ENCODE results near the gene PMS1.
"Not testable (repeated sequence)": the region's sequence is repeated elsewhere in the genome, so short reads cannot be mapped to it uniquely, and the experiment has no call there.

PMS1 gene

DNA sequence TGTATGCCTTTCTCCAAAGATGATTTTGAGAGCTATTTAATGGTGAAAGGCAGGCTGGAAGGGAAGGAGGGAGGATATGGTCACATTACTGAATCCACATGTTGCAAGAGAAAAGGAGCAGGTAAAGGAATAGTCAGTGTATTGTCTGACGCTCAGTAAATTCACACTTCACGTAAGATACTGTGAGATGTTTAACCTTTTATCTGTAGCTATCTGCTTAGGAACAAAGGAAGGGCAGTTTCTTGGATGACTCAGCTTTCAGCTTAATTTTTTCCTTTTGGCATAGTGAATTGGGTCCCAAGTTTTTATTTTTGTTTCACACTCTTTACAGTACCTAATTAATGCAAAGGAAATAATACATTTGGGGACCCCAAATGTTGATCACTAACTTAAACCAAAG, 96.2 kb downstream of the PMS1 start:
- no peaks in the 10 kb centered on the region for H3K9me2 ChIP-seq (replicated peaks; ENCODE audit: low read depth, low read length)
- H3K4me3 ChIP-seq (ENCODE audit: low read length, poor library complexity, severe bottlenecking) = no peak overlapping the region
- no peaks in the 10 kb centered on the region for H3K9me3 ChIP-seq (ENCODE audit: insufficient read depth, low read depth, low read length)
- no peaks in the 10 kb centered on the region for H3K79me2 ChIP-seq (ENCODE audit: insufficient read depth, low read length)
- no peaks in the 10 kb centered on the region for H3F3A ChIP-seq (ENCODE audit: low read depth)
- H3K27me3 ChIP-seq (ENCODE audit: insufficient read depth, low read length, poor library complexity, severe bottlenecking) = no peaks in the 10 kb centered on the region
- no peaks in the 10 kb centered on the region for H3K36me3 ChIP-seq (ENCODE audit: insufficient read depth, low read length)
- TF ChIP-seq, protein P1, sequence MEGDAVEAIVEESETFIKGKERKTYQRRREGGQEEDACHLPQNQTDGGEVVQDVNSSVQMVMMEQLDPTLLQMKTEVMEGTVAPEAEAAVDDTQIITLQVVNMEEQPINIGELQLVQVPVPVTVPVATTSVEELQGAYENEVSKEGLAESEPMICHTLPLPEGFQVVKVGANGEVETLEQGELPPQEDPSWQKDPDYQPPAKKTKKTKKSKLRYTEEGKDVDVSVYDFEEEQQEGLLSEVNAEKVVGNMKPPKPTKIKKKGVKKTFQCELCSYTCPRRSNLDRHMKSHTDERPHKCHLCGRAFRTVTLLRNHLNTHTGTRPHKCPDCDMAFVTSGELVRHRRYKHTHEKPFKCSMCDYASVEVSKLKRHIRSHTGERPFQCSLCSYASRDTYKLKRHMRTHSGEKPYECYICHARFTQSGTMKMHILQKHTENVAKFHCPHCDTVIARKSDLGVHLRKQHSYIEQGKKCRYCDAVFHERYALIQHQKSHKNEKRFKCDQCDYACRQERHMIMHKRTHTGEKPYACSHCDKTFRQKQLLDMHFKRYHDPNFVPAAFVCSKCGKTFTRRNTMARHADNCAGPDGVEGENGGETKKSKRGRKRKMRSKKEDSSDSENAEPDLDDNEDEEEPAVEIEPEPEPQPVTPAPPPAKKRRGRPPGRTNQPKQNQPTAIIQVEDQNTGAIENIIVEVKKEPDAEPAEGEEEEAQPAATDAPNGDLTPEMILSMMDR (conservative IDR thresholded peaks at IDR 0.05; ENCODE audit: low read length) = no peak
- no peaks in the 10 kb centered on the region for H3K4me1 ChIP-seq (ENCODE audit: insufficient read depth, low read length, poor library complexity, severe bottlenecking)
- H3K4me2 ChIP-seq (ENCODE audit: low read depth, low read length, poor library complexity, severe bottlenecking) = no peak overlapping the region
- no peaks in the 10 kb centered on the region for H4K20me1 ChIP-seq (ENCODE audit: insufficient read depth, low read length, poor library complexity, severe bottlenecking)
- H2AFZ ChIP-seq (ENCODE audit: low read length) = no peak overlapping the region
- no peak overlapping the region for H3K9ac ChIP-seq (ENCODE audit: low read depth, low read length, poor library complexity, severe bottlenecking)

DNA sequence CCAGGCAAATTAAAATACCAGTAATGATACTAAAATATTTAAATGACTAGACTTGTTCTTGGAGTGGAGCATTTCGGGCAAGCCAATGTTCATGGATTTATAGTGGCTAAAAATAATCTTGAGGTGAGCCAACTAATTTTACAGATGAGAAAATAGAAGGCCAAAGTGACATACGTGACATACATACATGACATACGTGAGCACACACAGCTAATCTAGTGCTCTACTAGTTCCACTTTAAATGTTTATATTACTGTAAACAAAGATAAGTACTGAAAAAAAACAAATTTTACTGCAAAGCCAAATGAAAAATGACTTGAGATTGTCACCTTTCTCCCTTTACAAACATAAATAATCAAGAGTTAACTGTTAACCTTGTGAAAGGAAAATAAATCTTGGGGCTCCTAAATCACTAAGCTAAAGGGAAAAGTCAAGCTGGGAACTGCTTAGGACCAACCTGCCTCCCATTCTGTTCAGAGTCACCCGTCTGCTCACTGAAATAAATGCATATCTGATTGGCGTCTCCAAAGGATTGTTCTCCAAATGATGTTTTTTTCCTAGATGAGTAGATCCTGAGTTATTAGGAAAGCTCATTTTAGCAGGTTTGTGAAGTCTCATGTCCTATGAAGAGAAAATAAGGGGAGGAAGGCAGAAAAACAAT, 96.7 kb downstream of the PMS1 start:
- Histone ChIP-seq H3K4me2 (ENCODE audit: low read depth, low read length, poor library complexity, severe bottlenecking) (no peak overlapping the region), H2AFZ (ENCODE audit: low read length) (no peak overlapping the region), H4K20me1 (ENCODE audit: insufficient read depth, low read length, poor library complexity, severe bottlenecking) (no peaks in the 10 kb centered on the region), H3K9me3 (ENCODE audit: insufficient read depth, low read depth, low read length) (no peaks in the 10 kb centered on the region), H3K79me2 (ENCODE audit: insufficient read depth, low read length) (no peaks in the 10 kb centered on the region), H3K9ac (ENCODE audit: low read depth, low read length, poor library complexity, severe bottlenecking) (no peak overlapping the region), H3K27me3 (ENCODE audit: insufficient read depth, low read length, poor library complexity, severe bottlenecking) (no peaks in the 10 kb centered on the region), H3K36me3 (ENCODE audit: insufficient read depth, low read length) (no peaks in the 10 kb centered on the region), H3K9me2 (replicated peaks; ENCODE audit: low read depth, low read length) (no peaks in the 10 kb centered on the region), H3F3A (ENCODE audit: low read depth) (no peaks in the 10 kb centered on the region), H3K4me3 (ENCODE audit: low read length, poor library complexity, severe bottlenecking) (no peak overlapping the region), H3K4me1 (ENCODE audit: insufficient read depth, low read length, poor library complexity, severe bottlenecking) (no peaks in the 10 kb centered on the region)
- TF ChIP-seq, protein P1 (conservative IDR thresholded peaks at IDR 0.05; ENCODE audit: low read length) = no peak

DNA sequence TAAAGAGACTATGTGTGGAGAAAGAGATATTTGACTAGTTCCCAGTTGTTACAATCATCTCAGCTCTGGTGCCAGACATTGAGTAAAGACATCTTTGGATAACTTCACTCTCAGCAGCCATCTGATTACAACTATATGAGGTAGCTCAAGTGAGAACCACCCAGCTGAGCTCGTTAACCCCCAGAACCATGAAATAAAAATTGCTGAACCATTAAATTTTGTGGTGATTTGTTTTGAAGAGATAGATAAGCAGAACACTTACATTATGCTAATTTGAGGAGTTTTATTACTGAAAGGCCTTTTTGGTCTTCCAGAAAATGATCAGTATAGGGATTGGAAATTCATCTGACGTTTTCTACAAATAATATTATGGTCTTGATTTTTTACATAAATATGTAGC, 101.1 kb downstream of the PMS1 start:
- H4K20me1 ChIP-seq (ENCODE audit: insufficient read depth, low read length, poor library complexity, severe bottlenecking) = no peaks in the 10 kb centered on the region
- no peak for TF ChIP-seq EZH2phosphoT487 (IDR thresholded peaks at IDR 0.05; ENCODE audit: borderline replicate concordance)
- TF ChIP-seq, protein P1 (conservative IDR thresholded peaks at IDR 0.05; ENCODE audit: low read length) = no peak
- H3K9me3 ChIP-seq (ENCODE audit: insufficient read depth, low read depth, low read length) = no peaks in the 10 kb centered on the region
- no peaks in the 10 kb centered on the region for H3K36me3 ChIP-seq (ENCODE audit: insufficient read depth, low read length)
- no peak overlapping the region for H3K4me2 ChIP-seq (ENCODE audit: low read depth, low read length, poor library complexity, severe bottlenecking)
- H3K79me2 ChIP-seq (ENCODE audit: insufficient read depth, low read length) = no peaks in the 10 kb centered on the region
- H3K27me3 ChIP-seq (ENCODE audit: insufficient read depth, low read length, poor library complexity, severe bottlenecking) = no peaks in the 10 kb centered on the region
- no peak overlapping the region for H2AFZ ChIP-seq (ENCODE audit: low read length)
- no peak overlapping the region for H3K4me3 ChIP-seq (ENCODE audit: low read length, poor library complexity, severe bottlenecking)
- H3K4me1 ChIP-seq (ENCODE audit: insufficient read depth, low read length, poor library complexity, severe bottlenecking) = no peaks in the 10 kb centered on the region
- no peak overlapping the region for H3K9ac ChIP-seq (ENCODE audit: low read depth, low read length, poor library complexity, severe bottlenecking)
- H3K9me2 ChIP-seq (replicated peaks; ENCODE audit: low read depth, low read length) = no peaks in the 10 kb centered on the region
- no peaks in the 10 kb centered on the region for H3F3A ChIP-seq (ENCODE audit: low read depth)

DNA sequence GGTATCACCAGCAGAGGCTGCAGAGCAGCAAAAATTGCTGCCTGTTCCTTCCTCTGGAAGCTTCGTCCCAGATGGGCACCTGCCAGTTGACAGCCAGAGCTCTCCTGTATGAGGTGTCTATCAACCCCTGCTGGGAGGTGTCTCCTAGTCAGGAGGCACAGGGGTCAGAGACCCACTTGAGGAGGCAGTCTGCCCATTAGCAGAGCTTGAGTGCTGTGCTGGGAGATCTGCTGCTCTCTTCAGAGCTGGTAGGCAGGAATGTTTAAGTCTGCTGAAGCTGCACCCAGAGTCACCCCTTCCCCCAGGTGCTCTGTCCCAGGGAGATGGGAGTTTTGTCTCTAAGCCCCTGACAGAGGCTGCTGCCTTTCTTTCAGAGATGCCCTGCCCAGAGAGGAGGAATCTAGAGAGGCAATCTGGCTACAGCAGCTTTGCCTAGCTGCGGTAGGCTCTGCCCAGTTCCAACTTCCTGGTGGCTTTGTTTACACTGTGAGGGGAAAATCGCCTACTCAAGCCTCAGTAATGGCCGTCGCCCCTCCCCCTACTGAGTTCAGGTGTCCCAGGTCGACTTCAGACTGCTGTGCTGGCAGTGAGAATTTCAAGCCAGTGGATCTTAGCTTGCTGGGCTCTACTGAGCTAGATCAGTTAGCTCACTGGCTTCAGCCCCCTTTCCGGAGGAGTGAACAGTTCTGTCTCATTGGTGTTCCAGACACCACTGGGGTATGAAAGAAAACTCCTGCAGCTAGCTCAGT, 108.5 kb downstream of the PMS1 start:
- not testable (repeated sequence) for H3K9ac ChIP-seq (ENCODE audit: low read depth, low read length, poor library complexity, severe bottlenecking); H3K9me3 ChIP-seq (ENCODE audit: insufficient read depth, low read depth, low read length); H3K36me3 ChIP-seq (ENCODE audit: insufficient read depth, low read length); H2AFZ ChIP-seq (ENCODE audit: low read length); H3K4me2 ChIP-seq (ENCODE audit: low read depth, low read length, poor library complexity, severe bottlenecking); H3K79me2 ChIP-seq (ENCODE audit: insufficient read depth, low read length); H3K4me1 ChIP-seq (ENCODE audit: insufficient read depth, low read length, poor library complexity, severe bottlenecking); H3K27me3 ChIP-seq (ENCODE audit: insufficient read depth, low read length, poor library complexity, severe bottlenecking); H4K20me1 ChIP-seq (ENCODE audit: insufficient read depth, low read length, poor library complexity, severe bottlenecking); H3K4me3 ChIP-seq (ENCODE audit: low read length, poor library complexity, severe bottlenecking); H3K9me2 ChIP-seq (replicated peaks; ENCODE audit: low read depth, low read length); H3F3A ChIP-seq (ENCODE audit: low read depth)
